Vagina (tissue), 2 donors: Measurements from ENCODE around the gene PFKFB4.

ENCODE experiments used
- CTCF ChIP-seq, 3 experiments: fragments of 450-650 bp in 2 of 3; fragments of 200-600 bp in 1 of 3; sonication (generic) in 1 of 3; IDR thresholded peaks; one replicate each; pipeline ENCODE4 v1.5.1; 2017 to 2019; ENCODE audit warnings: antibody characterized with exemption in 3 of 3, mild to moderate bottlenecking in 2 of 3, moderate library complexity in 2 of 3
- POLR2A ChIP-seq, 2 donors: fragments of 450-650 bp; IDR thresholded peaks; one replicate each; pipeline ENCODE4 v1.6.1; 2017; ENCODE audit warnings: antibody characterized with exemption in 2 of 2, mild to moderate bottlenecking in 2 of 2, moderate library complexity in 2 of 2

GRCh38 chr3:48552111-48552951 is 4.3 kb downstream of the PFKFB4 start:
- no peak for TF ChIP-seq CTCF (IDR thresholded peaks at IDR 0.05)
- no peak for TF ChIP-seq POLR2A (IDR thresholded peaks at IDR 0.05)
